KMS-11 (cell line): Measurements from ENCODE around the gene C2orf72.

ENCODE experiments used
- H2AFZ ChIP-seq: fragments of 200-600 bp; sonication (generic); 2 replicates; pipeline ENCODE4 v1.6.1; 2016; ENCODE audit warnings: antibody characterized with exemption, mixed run types, low read depth
- H3K27ac ChIP-seq: fragments of 200-600 bp; sonication (generic); 2 replicates; pipeline ENCODE4 v1.6.1; 2016; ENCODE audit warnings: mild to moderate bottlenecking, mixed run types
- H3K27me3 ChIP-seq: fragments of 200-600 bp; sonication (generic); 2 replicates; pipeline ENCODE4 v1.6.1; 2017; ENCODE audit warnings: mild to moderate bottlenecking, low read depth, mixed run types, moderate library complexity; ENCODE audit not compliant: insufficient read depth
- H3K36me3 ChIP-seq: fragments of 200-600 bp; sonication (generic); 2 replicates; pipeline ENCODE4 v1.6.1; 2017; ENCODE audit warnings: mild to moderate bottlenecking, mixed run types; ENCODE audit not compliant: insufficient read depth
- H3K4me1 ChIP-seq: fragments of 200-600 bp; sonication (generic); 2 replicates; pipeline ENCODE4 v1.6.1; 2016; ENCODE audit warnings: mild to moderate bottlenecking, low read depth, mixed run types; ENCODE audit not compliant: poor library complexity, severe bottlenecking
- H3K4me2 ChIP-seq: fragments of 200-600 bp; sonication (generic); 2 replicates; pipeline ENCODE4 v1.7.0; 2016; ENCODE audit warnings: mild to moderate bottlenecking, mixed run types
- H3K4me3 ChIP-seq: fragments of 200-600 bp; sonication (generic); IDR thresholded peaks from 2 replicates; pipeline ENCODE4 v1.6.1; 2017; ENCODE audit warnings: low read depth, low read length, mixed read lengths; ENCODE audit not compliant: insufficient read depth
- H3K79me2 ChIP-seq: fragments of 200-600 bp; sonication (generic); 2 replicates; pipeline ENCODE4 v1.6.1; 2016; ENCODE audit warnings: low read depth, mixed run types; ENCODE audit not compliant: insufficient read depth
- H3K9ac ChIP-seq: fragments of 200-600 bp; sonication (generic); 2 replicates; pipeline ENCODE4 v1.6.1; 2016; ENCODE audit warnings: mild to moderate bottlenecking, mixed run types
- H4K20me1 ChIP-seq: fragments of 200-600 bp; sonication (generic); 2 replicates; pipeline ENCODE4 v1.6.1; 2016; ENCODE audit warnings: mild to moderate bottlenecking, mixed run types; ENCODE audit not compliant: insufficient read depth
- TF ChIP-seq, protein P1 (sequence below): fragments of 200-600 bp; sonication (generic); conservative IDR thresholded peaks from 2 replicates; pipeline ENCODE4 v1.6.1; 2017; ENCODE audit warnings: low read depth, mild to moderate bottlenecking, antibody characterized with exemption, low read length, moderate library complexity, mixed read lengths

Gene C2orf72

DNA sequence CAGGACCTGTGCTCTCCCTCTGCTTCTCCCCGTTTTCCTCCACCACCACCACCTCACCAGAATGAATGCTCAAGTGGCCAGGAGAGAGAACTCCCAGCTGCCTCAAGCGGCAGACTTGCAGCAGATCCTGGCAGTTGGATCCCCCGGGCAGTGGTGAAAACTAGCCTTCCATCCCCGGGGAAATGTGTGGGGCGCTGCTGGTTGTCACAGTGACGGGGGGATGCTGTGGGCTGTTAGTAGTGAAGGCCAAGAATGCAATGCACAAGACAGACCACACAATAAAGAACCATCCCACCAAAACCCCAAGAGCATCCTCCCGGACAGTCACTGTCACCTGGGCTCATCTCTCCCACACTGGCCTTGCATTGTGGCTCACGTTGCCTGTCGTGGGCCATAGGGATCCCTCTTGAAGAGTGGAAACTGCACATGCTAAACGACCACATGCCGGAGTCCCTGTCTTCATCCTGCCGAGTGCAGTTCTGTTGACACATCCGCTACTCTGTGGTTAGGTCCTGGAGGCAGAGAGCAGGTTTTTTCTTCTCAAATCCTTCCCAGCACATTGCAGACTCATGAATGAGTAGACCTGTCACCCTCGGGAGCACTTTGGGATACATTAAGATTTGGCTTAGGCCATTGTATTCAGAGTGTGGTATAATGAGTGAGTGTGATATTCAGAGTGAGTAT, 27.9 kb upstream of the C2orf72 start:
- no peaks in the 10 kb centered on the region; the same call in 1 of the 2 replicates for H3K27me3 ChIP-seq
- H3K4me2 ChIP-seq, result no peak overlapping the region
- no peak overlapping the region for H2AFZ ChIP-seq
- no peak overlapping the region for H3K27ac ChIP-seq
- H3K4me3 ChIP-seq, result no peak overlapping the region
- H3K36me3 ChIP-seq, result no peaks in the 10 kb centered on the region
- no peaks in the 10 kb centered on the region for H3K79me2 ChIP-seq
- H3K9ac ChIP-seq, result no peak overlapping the region
- TF ChIP-seq, protein P1, sequence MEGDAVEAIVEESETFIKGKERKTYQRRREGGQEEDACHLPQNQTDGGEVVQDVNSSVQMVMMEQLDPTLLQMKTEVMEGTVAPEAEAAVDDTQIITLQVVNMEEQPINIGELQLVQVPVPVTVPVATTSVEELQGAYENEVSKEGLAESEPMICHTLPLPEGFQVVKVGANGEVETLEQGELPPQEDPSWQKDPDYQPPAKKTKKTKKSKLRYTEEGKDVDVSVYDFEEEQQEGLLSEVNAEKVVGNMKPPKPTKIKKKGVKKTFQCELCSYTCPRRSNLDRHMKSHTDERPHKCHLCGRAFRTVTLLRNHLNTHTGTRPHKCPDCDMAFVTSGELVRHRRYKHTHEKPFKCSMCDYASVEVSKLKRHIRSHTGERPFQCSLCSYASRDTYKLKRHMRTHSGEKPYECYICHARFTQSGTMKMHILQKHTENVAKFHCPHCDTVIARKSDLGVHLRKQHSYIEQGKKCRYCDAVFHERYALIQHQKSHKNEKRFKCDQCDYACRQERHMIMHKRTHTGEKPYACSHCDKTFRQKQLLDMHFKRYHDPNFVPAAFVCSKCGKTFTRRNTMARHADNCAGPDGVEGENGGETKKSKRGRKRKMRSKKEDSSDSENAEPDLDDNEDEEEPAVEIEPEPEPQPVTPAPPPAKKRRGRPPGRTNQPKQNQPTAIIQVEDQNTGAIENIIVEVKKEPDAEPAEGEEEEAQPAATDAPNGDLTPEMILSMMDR, result no peak
- no peaks in the 10 kb centered on the region for H4K20me1 ChIP-seq
- no peaks in the 10 kb centered on the region for H3K4me1 ChIP-seq

DNA sequence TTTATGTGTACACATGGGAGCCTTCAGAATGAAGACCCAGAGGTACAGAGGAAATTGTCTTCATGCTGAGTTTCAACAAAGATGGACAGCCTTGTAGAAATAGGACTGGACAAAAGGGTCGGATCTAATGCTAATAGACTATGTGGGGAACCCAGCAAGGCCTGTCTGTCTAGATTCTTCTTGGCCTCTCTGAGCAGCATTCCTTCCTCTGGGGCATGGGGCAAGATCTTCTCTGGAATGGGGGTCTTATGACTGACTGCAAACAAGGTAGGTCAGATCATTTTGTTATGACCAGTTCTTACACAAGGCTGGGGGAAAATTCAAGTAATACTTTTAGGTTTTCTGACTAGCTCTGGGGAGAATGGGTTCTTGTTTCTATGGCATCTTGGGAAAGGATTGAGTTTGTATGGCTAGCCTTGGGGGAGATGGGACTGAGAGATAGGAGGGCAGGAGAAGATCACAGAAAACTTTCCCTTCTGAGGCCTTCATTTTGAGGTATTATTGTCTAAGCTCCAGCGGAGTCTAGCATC, 27.1 kb upstream of the C2orf72 start:
- no peaks in the 10 kb centered on the region for H3K79me2 ChIP-seq
- no peaks in the 10 kb centered on the region; the same call in 1 of the 2 replicates for H3K27me3 ChIP-seq
- H3K27ac ChIP-seq, result no peak overlapping the region
- H4K20me1 ChIP-seq, result no peaks in the 10 kb centered on the region
- no peak overlapping the region for H2AFZ ChIP-seq
- no peak overlapping the region for H3K4me3 ChIP-seq
- H3K36me3 ChIP-seq, result no peaks in the 10 kb centered on the region
- no peak overlapping the region for H3K9ac ChIP-seq
- no peak overlapping the region for H3K4me2 ChIP-seq
- TF ChIP-seq, protein P1, result no peak
- H3K4me1 ChIP-seq, result no peaks in the 10 kb centered on the region

DNA sequence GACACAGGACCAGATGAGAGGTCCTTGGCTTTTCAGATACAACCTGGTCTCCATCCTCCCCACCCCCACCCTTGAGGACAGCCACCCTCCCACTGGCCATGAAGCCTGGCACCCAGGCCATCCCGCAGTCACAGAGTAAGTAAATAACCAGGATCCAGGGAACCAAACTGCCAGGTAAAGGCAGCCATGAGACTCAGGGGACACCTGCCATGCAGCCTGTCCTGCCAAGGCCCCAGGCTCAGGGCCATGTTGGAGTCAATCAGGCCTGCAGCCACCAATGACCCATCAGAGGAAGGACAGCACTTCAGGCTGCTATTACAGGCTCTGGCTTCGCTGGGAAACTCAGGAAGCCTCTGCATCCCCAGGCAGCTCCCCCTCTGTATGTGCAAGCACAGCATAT, 25.8 kb upstream of the C2orf72 start:
- H3K4me3 ChIP-seq, result no peak overlapping the region
- H2AFZ ChIP-seq, result no peak overlapping the region
- H3K9ac ChIP-seq, result no peak overlapping the region
- H3K27me3 ChIP-seq, result no peaks in the 10 kb centered on the region; the same call in 1 of the 2 replicates
- no peak overlapping the region for H3K27ac ChIP-seq
- H3K4me1 ChIP-seq, result no peaks in the 10 kb centered on the region
- no peak overlapping the region for H3K4me2 ChIP-seq
- TF ChIP-seq, protein P1, result no peak
- no peaks in the 10 kb centered on the region for H3K79me2 ChIP-seq
- H4K20me1 ChIP-seq, result no peaks in the 10 kb centered on the region
- no peaks in the 10 kb centered on the region for H3K36me3 ChIP-seq

DNA sequence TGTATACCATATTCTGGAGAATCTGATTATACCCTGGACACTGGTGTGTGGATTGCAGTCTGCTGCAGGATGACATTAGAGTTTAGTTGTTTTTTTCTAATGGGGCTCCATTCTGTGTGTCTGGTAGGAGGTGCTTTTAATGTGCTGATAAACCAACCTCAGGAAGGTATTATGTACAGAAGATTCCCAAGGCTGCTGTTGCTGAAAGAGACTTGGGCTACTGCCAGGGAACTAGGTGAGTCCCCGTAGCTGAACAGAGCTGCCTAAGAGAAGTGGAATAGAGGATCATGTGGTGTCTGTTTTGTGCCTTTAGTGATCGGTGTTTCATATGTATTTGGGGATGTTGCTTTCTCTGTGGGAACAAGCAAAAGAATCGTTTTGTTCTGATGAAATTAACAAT, 24.9 kb upstream of the C2orf72 start:
- Histone ChIP-seq H3K4me3 (no peak overlapping the region), H3K9ac (no peak overlapping the region), H3K4me2 (no peak overlapping the region), H2AFZ (no peak overlapping the region), H3K36me3 (no peaks in the 10 kb centered on the region), H3K27ac (no peak overlapping the region), H4K20me1 (no peaks in the 10 kb centered on the region), H3K79me2 (no peaks in the 10 kb centered on the region), H3K27me3 (no peaks in the 10 kb centered on the region; the same call in 1 of the 2 replicates), H3K4me1 (no peaks in the 10 kb centered on the region)
- TF ChIP-seq, protein P1, result no peak
